Activated CD4-positive, alpha-beta memory T cell treated with anti-CD3 and anti-CD28 coated beads, Interleukin-2, amount 10 ng/mL, durations not matched to agents 7 days and 5 days (primary cell): ENCODE data around the gene IKZF3. TPM values are rescaled to one million over a fixed set of nuclear protein-coding genes. Genes with fewer than 3 reads are reported as not detected.
"Not testable (repeated sequence)": the region's sequence is repeated elsewhere in the genome, so short reads cannot be mapped to it uniquely, and the experiment has no call there.

Experiments
- CTCF ChIA-PET: fragments of 350-600 bp; sonication (Branson Sonifier 250); formaldehyde crosslinking; loops from one replicate; lab custom pipeline; 2021; ENCODE audit warnings: antibody characterized with exemption, inconsistent platforms; lab: Charles Lee
- POLR2A ChIA-PET: fragments of 350-600 bp; sonication (Branson Sonifier 250); formaldehyde crosslinking; loops from one replicate; lab custom pipeline; 2021; ENCODE audit warnings: antibody characterized with exemption; lab: Charles Lee
- DNase-seq: peaks from one replicate; pipeline ENCODE4 v3.0.0-alpha.2; 2020
- H3K27ac Mint-ChIP-seq: one replicate; pipeline ENCODE4 v1.8.0; 2021; ENCODE audit warnings: mild to moderate bottlenecking, mixed read lengths
- H3K27me3 Mint-ChIP-seq: one replicate; pipeline ENCODE4 v1.8.0; 2021; ENCODE audit warnings: mixed read lengths
- H3K36me3 Mint-ChIP-seq: one replicate; pipeline ENCODE4 v1.8.0; 2021; ENCODE audit warnings: low read depth, mixed read lengths
- H3K4me1 Mint-ChIP-seq: one replicate; pipeline ENCODE4 v1.8.0; 2021; ENCODE audit warnings: mixed read lengths
- H3K4me3 Mint-ChIP-seq: one replicate; pipeline ENCODE4 v1.8.0; 2021; ENCODE audit warnings: mild to moderate bottlenecking, mixed read lengths
- H3K9me3 Mint-ChIP-seq: one replicate; pipeline ENCODE4 v1.8.0; 2021; ENCODE audit warnings: mixed read lengths
- total RNA-seq, 2 experiments: library from RNA; stranded (reverse); gene quantifications; one replicate each; pipeline ENCODE4 v1.2.3, GENCODE V29; 2021

The IKZF3 gene
- total RNA-seq, 2 experiments from 2014 or later, result 37.9 to 38.2 TPM

- peaks cover 11% of the 10 kb centered on the region for H3K36me3 Mint-ChIP-seq
- ChIA-PET CTCF (interaction anchor here (0.7 to 3.6 kb wide), 24 partner anchors 9 to 181 kb away, joined by 3 to 37 read pairs (median 5); partner anchors contain the start of gene PNMT), POLR2A (interaction anchor here (0.6 to 3.7 kb wide), 32 partner anchors 11 to 340 kb away, joined by 3 to 32 read pairs (median 5); partner anchors contain the start of genes CDK12, ERBB2, MED1 and PGAP3)
- no peaks in the 10 kb centered on the region for H3K9me3 Mint-ChIP-seq
- peaks cover 5% of the 10 kb centered on the region for H3K27me3 Mint-ChIP-seq
- H3K4me3 Mint-ChIP-seq, result peak overlapping the region; percentile 88
- H3K4me1 Mint-ChIP-seq, result peaks cover 19% of the 10 kb centered on the region
- peak overlapping the region; percentile 83 for H3K27ac Mint-ChIP-seq
- DNase-seq, result no peak
Observed at GRCh38 chr17:39729280-39729851, 134.7 kb downstream of the IKZF3 start.

GRCh38 chr17:39727556-39727955 is 136.6 kb downstream of the IKZF3 start:
- Mint-ChIP-seq H3K9me3 (no peaks in the 10 kb centered on the region), H3K4me3 (no peak overlapping the region), H3K4me1 (peaks cover 19% of the 10 kb centered on the region), H3K36me3 (peaks cover 11% of the 10 kb centered on the region), H3K27me3 (peaks cover 2% of the 10 kb centered on the region), H3K27ac (no peak overlapping the region)
- no peak for DNase-seq
- ChIA-PET CTCF (interaction anchor here (3.3 kb wide), 1 partner anchor 73 kb away, joined by 15 read pairs; no protein-coding TSS in a partner anchor), POLR2A (no interaction called here)

GRCh38 chr17:39726617-39727016 is 137.5 kb downstream of the IKZF3 start:
- Mint-ChIP-seq H3K9me3 (no peaks in the 10 kb centered on the region), H3K36me3 (peaks cover 11% of the 10 kb centered on the region), H3K27ac (no peak overlapping the region), H3K4me3 (no peak overlapping the region), H3K27me3 (no peaks in the 10 kb centered on the region), H3K4me1 (peaks cover 19% of the 10 kb centered on the region)
- no peak for DNase-seq
- CTCF ChIA-PET, result no interaction called here
- POLR2A ChIA-PET, result no interaction called here

- POLR2A ChIA-PET, result interaction anchor here (0.7 to 1.6 kb wide), 2 partner anchors 33 to 37 kb away, joined by 4 to 5 read pairs; partner anchors contain the start of gene PGAP3
- Mint-ChIP-seq H3K4me1 (peaks cover 19% of the 10 kb centered on the region), H3K36me3 (peaks cover 11% of the 10 kb centered on the region)
- H3K27me3 Mint-ChIP-seq, H3K27ac Mint-ChIP-seq, H3K9me3 Mint-ChIP-seq, DNase-seq, CTCF ChIA-PET, H3K4me3 Mint-ChIP-seq: not testable (repeated sequence)
Observed at GRCh38 chr17:39725923-39726322, 138.2 kb downstream of the IKZF3 start.

GRCh38 chr17:39724731-39725130 is 139.4 kb downstream of the IKZF3 start:
- no peak for DNase-seq
- CTCF ChIA-PET, result no interaction called here
- Mint-ChIP-seq H3K36me3 (peaks cover 9% of the 10 kb centered on the region), H3K4me3 (no peak overlapping the region), H3K4me1 (peaks cover 13% of the 10 kb centered on the region), H3K9me3 (no peaks in the 10 kb centered on the region), H3K27me3 (no peaks in the 10 kb centered on the region), H3K27ac (no peak overlapping the region)
- POLR2A ChIA-PET, result interaction anchor here (1.6 kb wide), 1 partner anchor 36 kb away, joined by 5 read pairs; the partner anchor contains the start of gene PGAP3

- POLR2A ChIA-PET, result no interaction called here
- CTCF ChIA-PET, result interaction anchor here (0.8 kb wide), 1 partner anchor 7 kb away, joined by 5 read pairs; the partner anchor contains the start of gene MIEN1
- H3K4me3 Mint-ChIP-seq, result no peak overlapping the region
- DNase-seq, result no peak
- no peaks in the 10 kb centered on the region for H3K4me1 Mint-ChIP-seq
- H3K27me3 Mint-ChIP-seq, result no peaks in the 10 kb centered on the region
- H3K27ac Mint-ChIP-seq, result no peak overlapping the region
- H3K9me3 Mint-ChIP-seq, result no peaks in the 10 kb centered on the region
- H3K36me3 Mint-ChIP-seq, result peaks cover under 1% of the 10 kb centered on the region
Observed at GRCh38 chr17:39722965-39723848, 140.9 kb downstream of the IKZF3 start.

- H3K9me3 Mint-ChIP-seq, result no peaks in the 10 kb centered on the region
- DNase-seq, result no peak
- H3K27ac Mint-ChIP-seq, result no peak overlapping the region
- no peak overlapping the region for H3K4me3 Mint-ChIP-seq
- ChIA-PET POLR2A (interaction anchor here (0.7 kb wide), 1 partner anchor 204 kb away, joined by 3 read pairs; no protein-coding TSS in a partner anchor), CTCF (interaction anchor here (0.8 to 1.1 kb wide), 2 partner anchors 8 to 68 kb away, joined by 5 to 7 read pairs; partner anchors contain the start of gene MIEN1)
- no peaks in the 10 kb centered on the region for H3K27me3 Mint-ChIP-seq
- no peaks in the 10 kb centered on the region for H3K36me3 Mint-ChIP-seq
- H3K4me1 Mint-ChIP-seq, result no peaks in the 10 kb centered on the region
Observed at GRCh38 chr17:39722104-39722503, 142.0 kb downstream of the IKZF3 start.

GRCh38 chr17:39719563-39720355 is 144.4 kb downstream of the IKZF3 start:
- Mint-ChIP-seq H3K36me3 (no peaks in the 10 kb centered on the region), H3K9me3 (no peaks in the 10 kb centered on the region), H3K4me3 (no peak overlapping the region), H3K4me1 (no peaks in the 10 kb centered on the region), H3K27ac (no peak overlapping the region), H3K27me3 (no peaks in the 10 kb centered on the region)
- POLR2A ChIA-PET, result no interaction called here
- no peak for DNase-seq
- CTCF ChIA-PET, result interaction anchor here (0.6 to 2.0 kb wide), 3 partner anchors 10 to 65 kb away, joined by 3 to 13 read pairs (median 3); partner anchors contain the start of gene MIEN1

- ChIA-PET POLR2A (no interaction called here), CTCF (no interaction called here)
- no peaks in the 10 kb centered on the region for H3K9me3 Mint-ChIP-seq
- H3K27ac Mint-ChIP-seq, result no peak overlapping the region
- no peaks in the 10 kb centered on the region for H3K4me1 Mint-ChIP-seq
- H3K27me3 Mint-ChIP-seq, result peaks cover 2% of the 10 kb centered on the region
- no peak for DNase-seq
- no peak overlapping the region for H3K4me3 Mint-ChIP-seq
- H3K36me3 Mint-ChIP-seq, result no peaks in the 10 kb centered on the region
Observed at GRCh38 chr17:39717660-39718059, 146.5 kb downstream of the IKZF3 start.

GRCh38 chr17:39716879-39717536 is 147.1 kb downstream of the IKZF3 start:
- H3K27me3 Mint-ChIP-seq, result peaks cover 2% of the 10 kb centered on the region
- H3K36me3 Mint-ChIP-seq, result no peaks in the 10 kb centered on the region
- no peak overlapping the region for H3K4me3 Mint-ChIP-seq
- no peaks in the 10 kb centered on the region for H3K9me3 Mint-ChIP-seq
- H3K4me1 Mint-ChIP-seq, result no peaks in the 10 kb centered on the region
- ChIA-PET CTCF (no interaction called here), POLR2A (no interaction called here)
- DNase-seq, result no peak
- no peak overlapping the region for H3K27ac Mint-ChIP-seq

GRCh38 chr17:39716073-39716818 is 147.9 kb downstream of the IKZF3 start:
- H3K4me1 Mint-ChIP-seq, result no peaks in the 10 kb centered on the region
- no peaks in the 10 kb centered on the region for H3K36me3 Mint-ChIP-seq
- H3K27ac Mint-ChIP-seq, result no peak overlapping the region
- no peaks in the 10 kb centered on the region for H3K9me3 Mint-ChIP-seq
- POLR2A ChIA-PET, result interaction anchor here (1.0 to 1.5 kb wide), 2 partner anchors 14 to 34 kb away, joined by 3 to 4 read pairs; partner anchors contain the start of gene MIEN1
- H3K27me3 Mint-ChIP-seq, result peaks cover 2% of the 10 kb centered on the region
- DNase-seq, result no peak
- CTCF ChIA-PET, result no interaction called here
- no peak overlapping the region for H3K4me3 Mint-ChIP-seq
